IMR-90 (cell line): ENCODE results near the gene HIVEP3. TPM values are rescaled to one million over a fixed set of nuclear protein-coding genes. Genes with fewer than 3 reads are reported as not detected.

Source experiments
- ATAC-seq: fragments of 200-7000 bp; cut with Tn5 transposase; 2 replicates; pipeline ENCODE4 v1.9.1; 2020; ENCODE audit warnings: low read depth, mild to moderate bottlenecking, moderate library complexity
- BruUV-seq: library from RNA; stranded (reverse); fragments of 400-500 nt; replicated peaks from 2 replicates; lab custom pipeline; 2021; lab: Mats Ljungman, UMichigan
- CTCF ChIA-PET: fragments of 300-600 bp; formaldehyde crosslinking; extraction: SDS; loops from one replicate; lab custom pipeline; 2021; ENCODE audit warnings: antibody characterized with exemption; lab: Yijun Ruan, JAX
- POLR2A ChIA-PET: fragments of 300-600 bp; sonication (Branson Sonifier 250); formaldehyde crosslinking; loops from one replicate; lab custom pipeline; 2022; ENCODE audit warnings: antibody characterized with exemption; ENCODE audit not compliant: unreplicated experiment; lab: Charles Lee
- DNase-seq: peaks from one replicate; pipeline ENCODE4 v3.0.0; 2013
- H2AFZ ChIP-seq: replicated peaks from 2 replicates; pipeline ENCODE3; 2013; ENCODE audit warnings: low read length, mild to moderate bottlenecking; ENCODE audit not compliant: poor library complexity
- H2AK5ac ChIP-seq: 2 replicates; pipeline ENCODE4 v1.6.1; 2013; ENCODE audit warnings: low read depth, low read length, inconsistent platforms
- H2AK9ac ChIP-seq: replicated peaks from 2 replicates; pipeline ENCODE3; 2013; ENCODE audit warnings: mild to moderate bottlenecking, low read depth, low read length, moderate library complexity; ENCODE audit not compliant: poor library complexity
- H2BK120ac ChIP-seq: 2 replicates; pipeline ENCODE4 v1.6.1; 2013; ENCODE audit warnings: low read depth, low read length, inconsistent platforms
- H2BK15ac ChIP-seq: 3 replicates; pipeline ENCODE4 v1.6.1; 2013; ENCODE audit warnings: low read depth, low read length, inconsistent platforms
- H2BK20ac ChIP-seq: 2 replicates; pipeline ENCODE4 v1.6.1; 2013; ENCODE audit warnings: low read depth, mild to moderate bottlenecking, inconsistent platforms, low read length, moderate library complexity
- H2BK5ac ChIP-seq: 2 replicates; pipeline ENCODE4 v1.6.1; 2013; ENCODE audit warnings: mild to moderate bottlenecking, low read depth, low read length, inconsistent platforms; ENCODE audit not compliant: poor library complexity, severe bottlenecking
- H3K14ac ChIP-seq: replicated peaks from 2 replicates; pipeline ENCODE4 v1.6.1; 2013; ENCODE audit warnings: low read depth, low read length, inconsistent platforms
- H3K18ac ChIP-seq: 2 replicates; pipeline ENCODE4 v1.6.1; 2013; ENCODE audit warnings: low read depth, low read length, control low read depth
- H3K23ac ChIP-seq: 2 replicates; pipeline ENCODE4 v1.6.1; 2013; ENCODE audit warnings: low read depth, low read length, inconsistent platforms
- H3K27ac ChIP-seq: 2 replicates; pipeline ENCODE4 v1.5.1; 2013; ENCODE audit warnings: mild to moderate bottlenecking, control low read depth, low read length; ENCODE audit not compliant: insufficient read depth
- H3K27me3 ChIP-seq: 2 replicates; pipeline ENCODE4 v1.6.1; 2013; ENCODE audit warnings: low read length; ENCODE audit not compliant: control insufficient read depth, insufficient read depth
- H3K36me3 ChIP-seq: 2 replicates; pipeline ENCODE4 v1.6.1; 2013; ENCODE audit warnings: low read length, mixed read lengths; ENCODE audit not compliant: control insufficient read depth, insufficient read depth
- H3K4ac ChIP-seq: 2 replicates; pipeline ENCODE4 v1.6.1; 2013; ENCODE audit warnings: low read depth, low read length, inconsistent platforms
- H3K4me1 ChIP-seq: 2 replicates; pipeline ENCODE4 v1.6.1; 2013; ENCODE audit warnings: low read length, mixed read lengths; ENCODE audit not compliant: control insufficient read depth, insufficient read depth
- H3K4me2 ChIP-seq: 2 replicates; pipeline ENCODE4 v1.6.1; 2013; ENCODE audit warnings: low read depth, mild to moderate bottlenecking, control low read depth, low read length, moderate library complexity
- H3K4me3 ChIP-seq: 2 replicates; pipeline ENCODE4 v1.5.1; 2013; ENCODE audit warnings: low read depth, mild to moderate bottlenecking, control low read depth, low read length, moderate library complexity; ENCODE audit not compliant: insufficient read depth
- H3K56ac ChIP-seq: 2 replicates; pipeline ENCODE4 v1.6.1; 2013; ENCODE audit warnings: low read length, inconsistent platforms; ENCODE audit not compliant: insufficient read depth; ENCODE audit errors: extremely low read depth
- H3K79me1 ChIP-seq, 2 experiments: 2 replicates each; pipeline ENCODE4 v1.6.1; 2013; ENCODE audit warnings: low read length in 2 of 2, inconsistent platforms in 1 of 2, low read depth in 1 of 2
- H3K9ac ChIP-seq: 2 replicates; pipeline ENCODE4 v1.6.1; 2013; ENCODE audit warnings: low read depth, low read length, control low read depth
- H3K9me1 ChIP-seq: 2 replicates; pipeline ENCODE4 v1.6.1; 2013; ENCODE audit warnings: low read length, inconsistent platforms; ENCODE audit not compliant: insufficient read depth
- H3K9me3 ChIP-seq: 2 replicates; pipeline ENCODE4 v1.6.1; 2013; ENCODE audit warnings: low read length; ENCODE audit not compliant: control insufficient read depth, insufficient read depth
- H4K20me1 ChIP-seq: 2 replicates; pipeline ENCODE4 v1.6.1; 2013; ENCODE audit warnings: low read length, inconsistent platforms; ENCODE audit not compliant: insufficient read depth
- H4K5ac ChIP-seq: 2 replicates; pipeline ENCODE4 v1.6.1; 2013; ENCODE audit warnings: mild to moderate bottlenecking, low read depth, low read length, control low read depth
- H4K8ac ChIP-seq, 2 experiments: 2 replicates each; pipeline ENCODE4 v1.6.1; 2013; ENCODE audit warnings: low read depth in 2 of 2, low read length in 2 of 2, control low read depth in 1 of 2, inconsistent platforms in 1 of 2
- H4K91ac ChIP-seq: 2 replicates; pipeline ENCODE4 v1.6.1; 2013; ENCODE audit warnings: low read depth, low read length, inconsistent platforms; ENCODE audit not compliant: insufficient read depth
- ELK1 ChIP-seq: fragments of 150-350 bp; IDR thresholded peaks from 2 replicates; pipeline ENCODE4 v1.6.1; 2016; ENCODE audit warnings: low read depth, mild to moderate bottlenecking, low read length, moderate library complexity, borderline replicate concordance
- MAFK ChIP-seq: IDR thresholded peaks from 2 replicates; pipeline ENCODE4 v1.6.1; 2012; ENCODE audit warnings: low read depth, low read length, improper control_type of control experiment
- WGBS, 2 experiments: methylation state at CpG; one replicate each; pipeline versions ENCODE4 v1.1.5 to v1.1.7; 2013; ENCODE audit warnings: missing lambda C conversion rate in 2 of 2; ENCODE audit not compliant: insufficient read length in 1 of 2; ENCODE audit errors: extremely low coverage in 2 of 2; 5-methylcytosine and 5-hydroxymethylcytosine counted together
- dilution Hi-C: fragments of 300-500 bp; cut with HindIII; formaldehyde crosslinking; loops from one replicate; pipeline ENCODE4 v1.14.3; 2018; ENCODE audit warnings: low sequenced_read_pairs; ENCODE audit not compliant: unreplicated experiment
- in situ Hi-C: fragments of 300-500 bp; cut with MboI; formaldehyde crosslinking; loops from 3 replicates; pipeline ENCODE4 v1.14.3; 2019; ENCODE audit warnings: low sequenced_read_pairs, inconsistent platforms, mixed read lengths
- intact Hi-C: fragments of 100-400 bp; cut with micrococcal nuclease; formaldehyde crosslinking; loops from 2 replicates; pipeline ENCODE4 v1.10.0; 2022
- polyA plus RNA-seq, 3 experiments: library from polyadenylated mRNA; depleted of rRNA; stranded (reverse); fragments of >200 nt; gene quantifications; 2 replicates each; pipeline ENCODE4 v1.2.3, GENCODE V29; 2012; ENCODE audit warnings: low replicate concordance in 1 of 3
- total RNA-seq: library from RNA; depleted of rRNA; stranded (reverse); fragments of >200 nt; gene quantifications from 2 replicates; pipeline ENCODE4 v1.2.3, GENCODE V29; 2012

HIVEP3 gene
- total and polyA plus RNA-seq, 2 of the 4 experiments (the other 2 are of a cell fraction), result 1.4 to 4.0 TPM

GRCh38 chr1:41461790-41462679, 456.7 kb downstream of the HIVEP3 start:
- Histone ChIP-seq H3K9ac (no peak overlapping the region), H3K4me1 (peaks cover 2% of the 10 kb centered on the region; the same call in 1 of the 2 replicates), H3K14ac (no peak overlapping the region), H3K36me3 (no peaks in the 10 kb centered on the region), H3K18ac (no peak overlapping the region), H3K9me1 (no peaks in the 10 kb centered on the region), H3K4ac (no peak overlapping the region), H2BK120ac (no peak overlapping the region), H3K9me3 (no peaks in the 10 kb centered on the region), H2BK20ac (no peak overlapping the region), H4K8ac (no peak overlapping the region), H3K27ac (no peak overlapping the region), H4K5ac (no peak overlapping the region), H3K79me1 (no peaks in the 10 kb centered on the region), H2BK5ac (no peak overlapping the region), H3K56ac (no peak overlapping the region), H4K91ac (no peak overlapping the region), H2BK15ac (no peak overlapping the region), H3K4me2 (no peak overlapping the region), H3K4me3 (no peak overlapping the region), H4K20me1 (no peaks in the 10 kb centered on the region), H2AK5ac (no peak overlapping the region), H3K23ac (no peak overlapping the region), H2AFZ (no peak overlapping the region), H2AK9ac (no peak overlapping the region), H3K27me3 (peaks cover 37% of the 10 kb centered on the region)
- dilution Hi-C loops (no loop called here), in situ Hi-C loops (no loop called here), intact Hi-C loops (no loop called here)
- WGBS, 2 experiments, result no CpG with 5 or more reads among the region's 4 CpGs
- no TSS peak for BruUV-seq
- no peak for DNase-seq
- no peak for TF ChIP-seq ELK1
- TF ChIP-seq MAFK, result peak; percentile 74
- ChIA-PET POLR2A (no interaction called here), CTCF (interaction anchor here (0.9 kb wide), 1 partner anchor 179 kb away, joined by 4 read pairs; no protein-coding TSS in a partner anchor)
- peak; percentile 48; the same call in 1 of the 2 replicates for ATAC-seq
